Measurements from ENCODE around the gene AGT.
"Not testable (repeated sequence)": the region's sequence is repeated elsewhere in the genome, so short reads cannot be mapped to it uniquely, and the experiment has no call there.

Gene AGT

GRCh38 chr1:230737622-230738262, 23.8 kb upstream of the AGT start:
- no peak for DNase-seq (ENCODE audit: insufficient read length)
- no peak for FAIRE-seq
- TF ChIP-seq TAF1 (IDR thresholded peaks at IDR 0.05; ENCODE audit: borderline replicate concordance, low read depth, low read length) (no peak), POLR2AphosphoS5 (IDR thresholded peaks at IDR 0.05; ENCODE audit: low read depth, low read length) (no peak), POLR2A (IDR thresholded peaks at IDR 0.05; ENCODE audit: low read depth, low read length) (no peak)

GRCh38 chr1:230735447-230735846, 21.5 kb upstream of the AGT start:
- TF ChIP-seq POLR2A (IDR thresholded peaks at IDR 0.05; ENCODE audit: low read depth, low read length) (no peak), POLR2AphosphoS5 (IDR thresholded peaks at IDR 0.05; ENCODE audit: low read depth, low read length) (no peak)

GRCh38 chr1:230730977-230731376, 17.1 kb upstream of the AGT start:
- TF ChIP-seq POLR2A (IDR thresholded peaks at IDR 0.05; ENCODE audit: low read depth, low read length): no peak
- TF ChIP-seq POLR2AphosphoS5 (IDR thresholded peaks at IDR 0.05; ENCODE audit: low read depth, low read length): no peak
- TF ChIP-seq TAF1 (IDR thresholded peaks at IDR 0.05; ENCODE audit: borderline replicate concordance, low read depth, low read length): no peak
- FAIRE-seq: no peak
- DNase-seq (ENCODE audit: insufficient read length): no peak

More at GRCh38 chr1:230735447-230735846, 21.5 kb upstream of the AGT start:
- DNase-seq (ENCODE audit: insufficient read length): no peak
- no peak for FAIRE-seq

- no peak for TF ChIP-seq TAF1 (IDR thresholded peaks at IDR 0.05; ENCODE audit: borderline replicate concordance, low read depth, low read length)
- TF ChIP-seq POLR2A (IDR thresholded peaks at IDR 0.05; ENCODE audit: low read depth, low read length): no peak
- no peak for TF ChIP-seq POLR2AphosphoS5 (IDR thresholded peaks at IDR 0.05; ENCODE audit: low read depth, low read length)
- FAIRE-seq: no peak
- DNase-seq (ENCODE audit: insufficient read length): no peak
These were observed 14.9 kb upstream of the AGT start for GRCh38 chr1:230728710-230729392.

- FAIRE-seq: no peak
- DNase-seq (ENCODE audit: insufficient read length): no peak
- TF ChIP-seq POLR2AphosphoS5 (IDR thresholded peaks at IDR 0.05; ENCODE audit: low read depth, low read length) (no peak), TAF1 (IDR thresholded peaks at IDR 0.05; ENCODE audit: borderline replicate concordance, low read depth, low read length) (no peak), POLR2A (IDR thresholded peaks at IDR 0.05; ENCODE audit: low read depth, low read length) (no peak)
These were observed 11.5 kb upstream of the AGT start for GRCh38 chr1:230725256-230726012.

GRCh38 chr1:230721849-230722522, 8.1 kb upstream of the AGT start:
- DNase-seq (ENCODE audit: insufficient read length); FAIRE-seq: not testable (repeated sequence)

GRCh38 chr1:230717251-230717650, 3.3 kb upstream of the AGT start:
- no peak for TF ChIP-seq POLR2A (IDR thresholded peaks at IDR 0.05; ENCODE audit: low read depth, low read length)
- TF ChIP-seq TAF1 (IDR thresholded peaks at IDR 0.05; ENCODE audit: borderline replicate concordance, low read depth, low read length): no peak
- TF ChIP-seq POLR2AphosphoS5 (IDR thresholded peaks at IDR 0.05; ENCODE audit: low read depth, low read length): no peak
- no peak for DNase-seq (ENCODE audit: insufficient read length)
- no peak for FAIRE-seq

GRCh38 chr1:230716453-230716852, 2.5 kb upstream of the AGT start:
- DNase-seq (ENCODE audit: insufficient read length); FAIRE-seq: not testable (repeated sequence)

GRCh38 chr1:230715510-230715909, 1.6 kb upstream of the AGT start:
- no peak for DNase-seq (ENCODE audit: insufficient read length)
- TF ChIP-seq POLR2A (IDR thresholded peaks at IDR 0.05; ENCODE audit: low read depth, low read length) (no peak), POLR2AphosphoS5 (IDR thresholded peaks at IDR 0.05; ENCODE audit: low read depth, low read length) (no peak), TAF1 (IDR thresholded peaks at IDR 0.05; ENCODE audit: borderline replicate concordance, low read depth, low read length) (no peak)
- FAIRE-seq: no peak

GRCh38 chr1:230713547-230713914, 391 bp downstream of the AGT start:
- no peak for FAIRE-seq
- TF ChIP-seq POLR2AphosphoS5 (IDR thresholded peaks at IDR 0.05; ENCODE audit: low read depth, low read length): no peak
- TF ChIP-seq POLR2A (IDR thresholded peaks at IDR 0.05; ENCODE audit: low read depth, low read length): no peak
- TF ChIP-seq TAF1 (IDR thresholded peaks at IDR 0.05; ENCODE audit: borderline replicate concordance, low read depth, low read length): no peak

GRCh38 chr1:230713138-230713537, 784 bp downstream of the AGT start:
- FAIRE-seq (no peak), DNase-seq (ENCODE audit: insufficient read length) (no peak)
- no peak for TF ChIP-seq POLR2A (IDR thresholded peaks at IDR 0.05; ENCODE audit: low read depth, low read length)
- TF ChIP-seq TAF1 (IDR thresholded peaks at IDR 0.05; ENCODE audit: borderline replicate concordance, low read depth, low read length): no peak

More at GRCh38 chr1:230713547-230713914, 391 bp downstream of the AGT start:
- no peak for DNase-seq (ENCODE audit: insufficient read length)

- DNase-seq (ENCODE audit: insufficient read length) (no peak), FAIRE-seq (no peak)
- TF ChIP-seq POLR2AphosphoS5 (IDR thresholded peaks at IDR 0.05; ENCODE audit: low read depth, low read length) (no peak), POLR2A (IDR thresholded peaks at IDR 0.05; ENCODE audit: low read depth, low read length) (no peak), TAF1 (IDR thresholded peaks at IDR 0.05; ENCODE audit: borderline replicate concordance, low read depth, low read length) (no peak)
These were observed 1.4 kb downstream of the AGT start for GRCh38 chr1:230712470-230712942.

Measured in GM12892 (cell line).